KMS-11 (cell line): ENCODE data around the gene TCEA3.

ENCODE experiments used
- H2AFZ ChIP-seq: fragments of 200-600 bp; sonication (generic); 2 replicates; pipeline ENCODE4 v1.6.1; 2016; ENCODE audit warnings: antibody characterized with exemption, mixed run types, low read depth
- H3K27ac ChIP-seq: fragments of 200-600 bp; sonication (generic); 2 replicates; pipeline ENCODE4 v1.6.1; 2016; ENCODE audit warnings: mild to moderate bottlenecking, mixed run types
- H3K27me3 ChIP-seq: fragments of 200-600 bp; sonication (generic); 2 replicates; pipeline ENCODE4 v1.6.1; 2017; ENCODE audit warnings: mild to moderate bottlenecking, low read depth, mixed run types, moderate library complexity; ENCODE audit not compliant: insufficient read depth
- H3K36me3 ChIP-seq: fragments of 200-600 bp; sonication (generic); 2 replicates; pipeline ENCODE4 v1.6.1; 2017; ENCODE audit warnings: mild to moderate bottlenecking, mixed run types; ENCODE audit not compliant: insufficient read depth
- H3K4me1 ChIP-seq: fragments of 200-600 bp; sonication (generic); 2 replicates; pipeline ENCODE4 v1.6.1; 2016; ENCODE audit warnings: mild to moderate bottlenecking, low read depth, mixed run types; ENCODE audit not compliant: poor library complexity, severe bottlenecking
- H3K4me2 ChIP-seq: fragments of 200-600 bp; sonication (generic); 2 replicates; pipeline ENCODE4 v1.7.0; 2016; ENCODE audit warnings: mild to moderate bottlenecking, mixed run types
- H3K4me3 ChIP-seq: fragments of 200-600 bp; sonication (generic); IDR thresholded peaks from 2 replicates; pipeline ENCODE4 v1.6.1; 2017; ENCODE audit warnings: low read depth, low read length, mixed read lengths; ENCODE audit not compliant: insufficient read depth
- H3K79me2 ChIP-seq: fragments of 200-600 bp; sonication (generic); 2 replicates; pipeline ENCODE4 v1.6.1; 2016; ENCODE audit warnings: low read depth, mixed run types; ENCODE audit not compliant: insufficient read depth
- H3K9ac ChIP-seq: fragments of 200-600 bp; sonication (generic); 2 replicates; pipeline ENCODE4 v1.6.1; 2016; ENCODE audit warnings: mild to moderate bottlenecking, mixed run types
- H4K20me1 ChIP-seq: fragments of 200-600 bp; sonication (generic); 2 replicates; pipeline ENCODE4 v1.6.1; 2016; ENCODE audit warnings: mild to moderate bottlenecking, mixed run types; ENCODE audit not compliant: insufficient read depth
- CTCF ChIP-seq: fragments of 200-600 bp; sonication (generic); conservative IDR thresholded peaks from 2 replicates; pipeline ENCODE4 v1.6.1; 2017; ENCODE audit warnings: low read depth, mild to moderate bottlenecking, antibody characterized with exemption, low read length, moderate library complexity, mixed read lengths

The TCEA3 gene

GRCh38 chr1:23424293-23425192, at the start of gene TCEA3:
TCEA3 (minus strand) TSS chr1:23424748; CDS start chr1:23424633, 115 bp downstream.
- Histone ChIP-seq H3K4me3 (no peak within 1 kb of the TSS), H3K79me2 (no peaks in the 10 kb centered on the region), H3K36me3 (no peaks in the 10 kb centered on the region), H3K4me2 (peak within 1 kb of the TSS; percentile 10; the same call in 1 of the 2 replicates), H2AFZ (peak within 1 kb of the TSS; percentile 38; the same call in 1 of the 2 replicates), H3K27ac (no peak within 1 kb of the TSS), H3K27me3 (no peaks in the 10 kb centered on the region), H3K9ac (peak within 1 kb of the TSS; percentile 61), H4K20me1 (no peaks in the 10 kb centered on the region), H3K4me1 (peaks cover 4% of the 10 kb centered on the region)
- TF ChIP-seq CTCF: no peak

GRCh38 chr1:23473037-23473800, 48.7 kb upstream of the TCEA3 start:
- no peaks in the 10 kb centered on the region for H3K27me3 ChIP-seq
- H3K36me3 ChIP-seq: no peaks in the 10 kb centered on the region
- H2AFZ ChIP-seq: no peak overlapping the region
- H4K20me1 ChIP-seq: no peaks in the 10 kb centered on the region
- no peak for TF ChIP-seq CTCF
- peaks cover 16% of the 10 kb centered on the region for H3K4me1 ChIP-seq
- peak overlapping the region; percentile 38; the same call in 1 of the 2 replicates for H3K27ac ChIP-seq
- H3K79me2 ChIP-seq: no peaks in the 10 kb centered on the region
- no peak overlapping the region for H3K9ac ChIP-seq
- H3K4me2 ChIP-seq: no peak overlapping the region
- H3K4me3 ChIP-seq: no peak overlapping the region

- no peak overlapping the region for H3K4me2 ChIP-seq
- H3K4me3 ChIP-seq: no peak overlapping the region
- H3K79me2 ChIP-seq: no peaks in the 10 kb centered on the region
- H3K27me3 ChIP-seq: no peaks in the 10 kb centered on the region
- H2AFZ ChIP-seq: no peak overlapping the region
- H3K27ac ChIP-seq: no peak overlapping the region
- H3K36me3 ChIP-seq: no peaks in the 10 kb centered on the region
- peaks cover 16% of the 10 kb centered on the region for H3K4me1 ChIP-seq
- no peak for TF ChIP-seq CTCF
- no peak overlapping the region for H3K9ac ChIP-seq
- H4K20me1 ChIP-seq: no peaks in the 10 kb centered on the region
These were observed 47.9 kb upstream of the TCEA3 start for GRCh38 chr1:23472351-23473036.

GRCh38 chr1:23471473-23472075, 47.0 kb upstream of the TCEA3 start:
- Histone ChIP-seq H3K27ac (no peak overlapping the region), H3K4me1 (peaks cover 16% of the 10 kb centered on the region), H3K9ac (no peak overlapping the region), H3K4me2 (no peak overlapping the region), H3K27me3 (no peaks in the 10 kb centered on the region), H3K4me3 (no peak overlapping the region), H4K20me1 (no peaks in the 10 kb centered on the region), H3K36me3 (no peaks in the 10 kb centered on the region), H3K79me2 (no peaks in the 10 kb centered on the region), H2AFZ (no peak overlapping the region)
- no peak for TF ChIP-seq CTCF
